Measurements from ENCODE around the gene IFT122.

The IFT122 gene

GRCh38 chr3:129461461-129462146, 21.6 kb downstream of the IFT122 start:
- H3K4me2 ChIP-seq (ENCODE audit: low read length), result no peak overlapping the region
- DNase-seq, result no peak
- H3K27me3 ChIP-seq (ENCODE audit: insufficient read depth, low read length, poor library complexity), result no peaks in the 10 kb centered on the region
- no peaks in the 10 kb centered on the region for H3K4me1 ChIP-seq (ENCODE audit: control insufficient read depth, low read depth, low read length)
- no peak overlapping the region for H3K4me3 ChIP-seq (ENCODE audit: low read length)
- no peak overlapping the region for H4K8ac ChIP-seq (ENCODE audit: low read depth, low read length)
- no peak overlapping the region for H3K4ac ChIP-seq (ENCODE audit: low read depth, low read length)
- WGBS (ENCODE audit: extremely low coverage, insufficient coverage, low lambda C conversion rate), result no CpG with 5 or more reads among the region's 6 CpGs
- no peaks in the 10 kb centered on the region for H3K79me2 ChIP-seq (ENCODE audit: control insufficient read depth, insufficient read depth, low read length)
- peaks cover 2% of the 10 kb centered on the region for H3K36me3 ChIP-seq (ENCODE audit: control insufficient read depth, insufficient read depth, low read length)
- H3K23ac ChIP-seq (ENCODE audit: low read length), result no peak overlapping the region
- no peak overlapping the region for H3K27ac ChIP-seq (ENCODE audit: low read depth, low read length)
- no peaks in the 10 kb centered on the region for H3K79me1 ChIP-seq (ENCODE audit: low read length)
- no peak overlapping the region for H2BK15ac ChIP-seq (replicated peaks; ENCODE audit: low read depth)
- no peak overlapping the region for H3K9ac ChIP-seq (ENCODE audit: low read length)
- no peak overlapping the region for H2BK120ac ChIP-seq (ENCODE audit: low read depth, low read length)
- H2AK5ac ChIP-seq (ENCODE audit: low read length), result no peak overlapping the region
- H3K56ac ChIP-seq (ENCODE audit: low read length), result no peak overlapping the region
- no peak overlapping the region for H3K18ac ChIP-seq (ENCODE audit: low read length)
- H2BK5ac ChIP-seq (ENCODE audit: low read length), result no peak overlapping the region
- H4K5ac ChIP-seq (ENCODE audit: low read length), result no peak overlapping the region

DNA sequence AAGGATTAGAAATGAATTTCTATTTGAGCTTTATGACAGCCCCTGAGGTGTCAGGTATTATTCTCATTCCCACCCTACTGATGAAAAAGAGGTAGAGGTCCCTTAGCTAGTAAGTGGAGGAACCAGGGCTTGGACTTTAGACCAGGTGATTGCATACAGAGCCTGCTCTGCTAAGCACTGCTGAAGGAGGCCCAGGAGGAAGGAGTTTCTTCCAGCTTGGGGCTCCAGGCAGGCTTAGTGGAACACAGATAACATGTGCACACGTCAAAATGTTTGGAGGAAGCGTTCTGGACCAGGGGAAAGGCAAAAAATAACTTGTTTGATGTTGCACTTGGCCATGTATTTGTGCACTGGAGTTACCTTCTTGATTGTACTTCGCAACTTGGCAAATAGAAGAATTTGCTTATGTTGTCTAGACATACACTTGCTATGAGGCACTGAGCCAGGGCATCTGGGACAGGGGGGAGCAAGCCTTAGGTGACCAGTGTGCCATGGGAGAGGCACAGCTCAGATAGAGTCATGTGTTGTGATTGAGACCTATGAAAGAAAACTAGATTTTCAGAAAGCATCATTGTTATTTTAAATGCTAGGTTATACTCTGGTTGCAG, 22.4 kb downstream of the IFT122 start:
- Histone ChIP-seq H4K8ac (ENCODE audit: low read depth, low read length) (no peak overlapping the region), H3K27ac (ENCODE audit: low read depth, low read length) (no peak overlapping the region), H2BK5ac (ENCODE audit: low read length) (no peak overlapping the region), H2AK5ac (ENCODE audit: low read length) (no peak overlapping the region), H4K5ac (ENCODE audit: low read length) (no peak overlapping the region), H3K18ac (ENCODE audit: low read length) (no peak overlapping the region), H3K4me2 (ENCODE audit: low read length) (no peak overlapping the region), H3K56ac (ENCODE audit: low read length) (no peak overlapping the region), H3K4ac (ENCODE audit: low read depth, low read length) (no peak overlapping the region), H3K4me1 (ENCODE audit: control insufficient read depth, low read depth, low read length) (no peaks in the 10 kb centered on the region), H3K23ac (ENCODE audit: low read length) (no peak overlapping the region), H3K4me3 (ENCODE audit: low read length) (no peak overlapping the region), H2BK120ac (ENCODE audit: low read depth, low read length) (no peak overlapping the region), H3K79me2 (ENCODE audit: control insufficient read depth, insufficient read depth, low read length) (no peaks in the 10 kb centered on the region), H3K79me1 (ENCODE audit: low read length) (no peaks in the 10 kb centered on the region), H3K27me3 (ENCODE audit: insufficient read depth, low read length, poor library complexity) (no peaks in the 10 kb centered on the region), H3K36me3 (ENCODE audit: control insufficient read depth, insufficient read depth, low read length) (peaks cover 3% of the 10 kb centered on the region), H2BK15ac (replicated peaks; ENCODE audit: low read depth) (no peak overlapping the region), H3K9ac (ENCODE audit: low read length) (no peak overlapping the region)
- no peak for DNase-seq
- no CpG with 5 or more reads among the region's 3 CpGs for WGBS (ENCODE audit: extremely low coverage, insufficient coverage, low lambda C conversion rate)

GRCh38 chr3:129463094-129463493, 23.1 kb downstream of the IFT122 start:
- no peak overlapping the region for H3K4me3 ChIP-seq (ENCODE audit: low read length)
- no peaks in the 10 kb centered on the region for H3K4me1 ChIP-seq (ENCODE audit: control insufficient read depth, low read depth, low read length)
- H3K56ac ChIP-seq (ENCODE audit: low read length), result no peak overlapping the region
- no peaks in the 10 kb centered on the region for H3K27me3 ChIP-seq (ENCODE audit: insufficient read depth, low read length, poor library complexity)
- H2BK15ac ChIP-seq (replicated peaks; ENCODE audit: low read depth), result no peak overlapping the region
- DNase-seq, result no peak
- no peak overlapping the region for H3K18ac ChIP-seq (ENCODE audit: low read length)
- no peak overlapping the region for H3K27ac ChIP-seq (ENCODE audit: low read depth, low read length)
- H2BK120ac ChIP-seq (ENCODE audit: low read depth, low read length), result no peak overlapping the region
- H4K5ac ChIP-seq (ENCODE audit: low read length), result no peak overlapping the region
- WGBS (ENCODE audit: extremely low coverage, insufficient coverage, low lambda C conversion rate), result no CpG with 5 or more reads among the region's 3 CpGs
- no peak overlapping the region for H4K8ac ChIP-seq (ENCODE audit: low read depth, low read length)
- H3K4me2 ChIP-seq (ENCODE audit: low read length), result no peak overlapping the region
- no peak overlapping the region for H2BK5ac ChIP-seq (ENCODE audit: low read length)
- H3K23ac ChIP-seq (ENCODE audit: low read length), result no peak overlapping the region
- H3K79me2 ChIP-seq (ENCODE audit: control insufficient read depth, insufficient read depth, low read length), result no peaks in the 10 kb centered on the region
- H3K36me3 ChIP-seq (ENCODE audit: control insufficient read depth, insufficient read depth, low read length), result peaks cover 4% of the 10 kb centered on the region
- H3K9ac ChIP-seq (ENCODE audit: low read length), result no peak overlapping the region
- no peaks in the 10 kb centered on the region for H3K79me1 ChIP-seq (ENCODE audit: low read length)
- H2AK5ac ChIP-seq (ENCODE audit: low read length), result no peak overlapping the region
- no peak overlapping the region for H3K4ac ChIP-seq (ENCODE audit: low read depth, low read length)

DNA sequence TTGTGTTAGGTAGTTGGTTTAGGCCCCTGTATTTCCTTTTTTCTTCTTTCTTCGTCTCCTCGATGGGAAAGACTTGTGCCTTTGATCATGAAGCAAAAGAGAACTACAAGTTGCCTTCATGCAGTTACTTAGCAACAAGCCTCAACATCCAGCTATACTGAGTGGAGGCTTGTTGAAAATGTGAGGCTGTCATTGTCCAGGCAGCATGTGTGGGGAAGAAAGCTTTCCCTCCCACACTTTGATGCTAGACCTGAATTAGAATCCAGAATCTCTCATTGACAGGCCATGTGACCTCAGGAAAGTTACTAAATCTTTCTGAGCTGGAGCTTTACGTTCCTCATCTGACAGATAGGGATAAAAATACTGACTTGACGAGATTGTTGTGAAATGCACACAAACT, 23.7 kb downstream of the IFT122 start:
- Histone ChIP-seq H3K27me3 (ENCODE audit: insufficient read depth, low read length, poor library complexity) (no peaks in the 10 kb centered on the region), H3K27ac (ENCODE audit: low read depth, low read length) (no peak overlapping the region), H3K56ac (ENCODE audit: low read length) (no peak overlapping the region), H3K4me2 (ENCODE audit: low read length) (no peak overlapping the region), H4K8ac (ENCODE audit: low read depth, low read length) (no peak overlapping the region), H3K9ac (ENCODE audit: low read length) (no peak overlapping the region), H3K4me1 (ENCODE audit: control insufficient read depth, low read depth, low read length) (no peaks in the 10 kb centered on the region), H2BK120ac (ENCODE audit: low read depth, low read length) (no peak overlapping the region), H3K36me3 (ENCODE audit: control insufficient read depth, insufficient read depth, low read length) (peaks cover 4% of the 10 kb centered on the region), H3K4me3 (ENCODE audit: low read length) (no peak overlapping the region), H3K4ac (ENCODE audit: low read depth, low read length) (no peak overlapping the region), H2BK5ac (ENCODE audit: low read length) (no peak overlapping the region), H3K79me2 (ENCODE audit: control insufficient read depth, insufficient read depth, low read length) (no peaks in the 10 kb centered on the region), H4K5ac (ENCODE audit: low read length) (no peak overlapping the region), H3K18ac (ENCODE audit: low read length) (no peak overlapping the region), H3K23ac (ENCODE audit: low read length) (no peak overlapping the region), H2BK15ac (replicated peaks; ENCODE audit: low read depth) (no peak overlapping the region), H2AK5ac (ENCODE audit: low read length) (no peak overlapping the region), H3K79me1 (ENCODE audit: low read length) (no peaks in the 10 kb centered on the region)
- no peak for DNase-seq
- WGBS (ENCODE audit: extremely low coverage, insufficient coverage, low lambda C conversion rate), result no CpG with 5 or more reads among the region's 4 CpGs

DNA sequence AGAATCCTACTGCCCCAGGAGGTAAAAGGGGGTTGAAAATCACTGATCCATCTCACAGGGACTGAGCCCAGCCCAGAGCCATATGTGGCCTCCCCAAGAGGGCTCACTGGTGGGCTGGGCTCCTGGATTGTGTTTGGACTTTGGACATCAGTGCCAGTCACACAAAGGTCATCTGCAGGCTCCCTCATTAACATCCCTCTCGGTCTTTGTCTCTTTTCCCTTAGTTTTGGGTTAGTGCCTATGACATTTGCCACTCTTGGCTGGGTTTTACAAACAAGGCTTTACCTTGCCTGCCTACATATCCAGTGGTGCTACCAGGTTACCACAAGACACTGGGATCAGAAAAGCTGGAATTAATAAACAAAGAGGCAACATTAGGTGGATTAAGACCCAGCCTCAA, 27.9 kb downstream of the IFT122 start:
- Histone ChIP-seq H3K56ac (ENCODE audit: low read length) (no peak overlapping the region), H3K4me3 (ENCODE audit: low read length) (no peak overlapping the region), H2AK5ac (ENCODE audit: low read length) (no peak overlapping the region), H4K5ac (ENCODE audit: low read length) (no peak overlapping the region), H3K4ac (ENCODE audit: low read depth, low read length) (no peak overlapping the region), H3K18ac (ENCODE audit: low read length) (no peak overlapping the region), H2BK120ac (ENCODE audit: low read depth, low read length) (no peak overlapping the region), H3K79me2 (ENCODE audit: control insufficient read depth, insufficient read depth, low read length) (no peaks in the 10 kb centered on the region), H3K27me3 (ENCODE audit: insufficient read depth, low read length, poor library complexity) (no peaks in the 10 kb centered on the region), H4K8ac (ENCODE audit: low read depth, low read length) (no peak overlapping the region), H3K36me3 (ENCODE audit: control insufficient read depth, insufficient read depth, low read length) (peaks cover 4% of the 10 kb centered on the region), H2BK5ac (ENCODE audit: low read length) (no peak overlapping the region), H3K9ac (ENCODE audit: low read length) (no peak overlapping the region), H3K27ac (ENCODE audit: low read depth, low read length) (no peak overlapping the region), H3K23ac (ENCODE audit: low read length) (no peak overlapping the region), H2BK15ac (replicated peaks; ENCODE audit: low read depth) (no peak overlapping the region), H3K4me2 (ENCODE audit: low read length) (no peak overlapping the region), H3K79me1 (ENCODE audit: low read length) (no peaks in the 10 kb centered on the region), H3K4me1 (ENCODE audit: control insufficient read depth, low read depth, low read length) (no peaks in the 10 kb centered on the region)
- DNase-seq, result no peak
- WGBS (ENCODE audit: extremely low coverage, insufficient coverage, low lambda C conversion rate), result no CpG with 5 or more reads among the region's 1 CpG

DNA sequence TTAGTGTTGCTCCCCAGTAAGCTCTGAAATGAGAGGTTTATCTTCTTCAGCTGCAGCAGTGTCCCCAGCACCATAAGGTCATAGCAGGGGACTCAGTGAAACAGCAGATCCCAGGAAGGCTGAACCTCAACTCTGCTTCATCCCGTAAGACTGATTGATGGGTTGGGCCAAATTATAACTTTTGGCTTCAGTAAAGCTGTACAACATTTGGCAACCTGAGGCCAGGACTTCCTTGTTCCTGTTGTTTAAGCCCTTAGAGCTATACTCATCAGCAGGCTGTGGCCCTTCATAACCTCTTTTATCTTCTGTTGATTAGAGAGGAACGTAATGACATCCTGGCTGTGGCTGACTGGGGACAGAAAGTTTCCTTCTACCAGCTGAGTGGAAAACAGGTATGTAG, 29.0 kb downstream of the IFT122 start:
- Histone ChIP-seq H3K36me3 (ENCODE audit: control insufficient read depth, insufficient read depth, low read length) (peaks cover 2% of the 10 kb centered on the region), H3K18ac (ENCODE audit: low read length) (no peak overlapping the region), H2AK5ac (ENCODE audit: low read length) (no peak overlapping the region)

More for the DNA sequence above, 29.0 kb downstream of the IFT122 start:
- Histone ChIP-seq H3K79me1 (ENCODE audit: low read length) (no peaks in the 10 kb centered on the region), H4K8ac (ENCODE audit: low read depth, low read length) (no peak overlapping the region), H3K23ac (ENCODE audit: low read length) (no peak overlapping the region), H2BK5ac (ENCODE audit: low read length) (no peak overlapping the region), H4K5ac (ENCODE audit: low read length) (no peak overlapping the region), H3K27me3 (ENCODE audit: insufficient read depth, low read length, poor library complexity) (no peaks in the 10 kb centered on the region), H2BK120ac (ENCODE audit: low read depth, low read length) (no peak overlapping the region), H3K4me2 (ENCODE audit: low read length) (no peak overlapping the region), H3K27ac (ENCODE audit: low read depth, low read length) (no peak overlapping the region), H3K9ac (ENCODE audit: low read length) (no peak overlapping the region), H3K56ac (ENCODE audit: low read length) (no peak overlapping the region), H3K4ac (ENCODE audit: low read depth, low read length) (no peak overlapping the region), H2BK15ac (replicated peaks; ENCODE audit: low read depth) (no peak overlapping the region), H3K4me1 (ENCODE audit: control insufficient read depth, low read depth, low read length) (no peaks in the 10 kb centered on the region), H3K79me2 (ENCODE audit: control insufficient read depth, insufficient read depth, low read length) (no peaks in the 10 kb centered on the region), H3K4me3 (ENCODE audit: low read length) (no peak overlapping the region)
- DNase-seq, result no peak
- WGBS (ENCODE audit: extremely low coverage, insufficient coverage, low lambda C conversion rate), result no CpG with 5 or more reads among the region's 2 CpGs

Measured in mesendoderm (in vitro differentiated cells).